ENCODE data around the gene MRPS18C. TPM values are rescaled to one million over a fixed set of nuclear protein-coding genes. Genes with fewer than 3 reads are reported as not detected.
"Not testable (repeated sequence)": the region's sequence is repeated elsewhere in the genome, so short reads cannot be mapped to it uniquely, and the experiment has no call there.

The MRPS18C gene
- polyA plus RNA-seq, 3 donors, result 65.6 to 68.2 (median 67.3) TPM

- no peak for DNase-seq
Observed at GRCh38 chr4:83486457-83487129, 30.7 kb downstream of the MRPS18C start.

DNA sequence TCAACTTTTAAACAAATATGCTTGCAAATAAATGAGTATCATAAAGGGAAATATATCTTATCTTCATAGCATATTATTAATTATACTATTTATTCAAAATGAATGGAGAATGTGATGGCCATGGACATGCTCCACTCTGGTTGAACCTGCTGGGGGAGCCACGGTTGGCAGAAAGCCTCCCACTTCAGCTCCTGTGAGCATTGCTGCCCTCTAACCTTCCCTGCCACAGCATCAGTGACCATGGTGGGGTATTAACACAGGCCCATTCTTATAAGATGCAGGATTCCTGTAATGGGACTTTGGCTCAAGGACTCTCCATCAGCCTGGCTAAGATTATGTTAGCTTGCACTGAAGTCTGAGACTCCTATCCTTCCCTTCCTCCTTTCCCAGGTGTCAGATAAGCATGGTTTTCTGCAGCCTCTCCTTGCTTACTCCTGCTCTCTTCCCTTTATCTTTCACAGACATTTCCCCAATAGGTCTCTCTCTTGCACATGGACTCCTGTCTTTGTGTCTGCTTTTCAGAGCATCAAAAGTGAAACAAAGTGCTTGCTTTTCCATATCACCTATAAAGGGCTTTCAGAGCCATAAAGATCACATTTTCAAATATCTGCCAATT lies 34.0 kb downstream of the MRPS18C start:
- DNase-seq, result no peak

GRCh38 chr4:83490876-83491450 lies 35.1 kb downstream of the MRPS18C start:
- DNase-seq, result no peak

GRCh38 chr4:83496085-83496917 lies 40.4 kb downstream of the MRPS18C start:
- not testable (repeated sequence) for DNase-seq

- DNase-seq, result no peak
Observed at GRCh38 chr4:83498187-83498586, 42.3 kb downstream of the MRPS18C start.

DNA sequence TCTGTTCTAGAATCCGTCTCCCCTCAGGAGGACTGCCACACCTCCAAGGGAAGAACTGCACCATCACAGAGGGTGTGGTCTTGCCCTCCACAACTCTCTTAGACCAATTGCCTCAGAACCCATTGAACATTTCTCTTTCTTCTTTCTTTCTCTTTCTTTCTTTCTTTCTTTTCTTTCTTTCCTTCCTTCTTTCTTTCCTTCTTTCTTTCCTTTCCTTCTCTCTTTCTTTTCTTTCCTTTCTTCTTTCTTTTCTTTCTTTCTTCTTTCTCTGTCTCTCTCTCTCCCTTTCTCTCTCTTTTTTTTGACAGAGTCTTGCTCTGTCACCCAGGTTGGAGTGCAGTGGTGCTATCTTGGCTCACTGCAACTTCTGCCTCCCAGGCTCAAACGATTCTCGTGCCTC lies 45.8 kb downstream of the MRPS18C start:
- not testable (repeated sequence) for DNase-seq

GRCh38 chr4:83503974-83504373 lies 48.1 kb downstream of the MRPS18C start:
- no peak for DNase-seq

DNA sequence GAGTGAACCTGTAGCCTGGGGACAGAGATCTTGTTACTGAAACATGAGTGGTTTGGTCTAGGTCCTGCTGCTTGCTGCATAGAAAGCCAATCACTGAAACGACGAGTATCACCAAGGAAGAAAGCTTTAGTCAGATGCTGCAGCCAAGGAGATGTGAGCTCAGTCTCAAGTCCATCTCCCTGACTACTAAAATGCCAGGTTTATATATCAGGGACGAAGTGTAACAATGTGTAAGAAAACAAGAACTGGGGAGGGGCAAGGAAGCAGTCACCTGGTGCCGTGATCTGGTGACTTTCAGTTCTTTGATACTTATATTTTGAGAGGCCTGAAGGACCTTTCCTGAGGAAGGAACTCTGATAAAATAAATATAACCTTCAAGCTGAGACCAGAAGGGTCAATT lies 48.6 kb downstream of the MRPS18C start:
- no peak for DNase-seq

GRCh38 chr4:83504996-83505395 lies 49.1 kb downstream of the MRPS18C start:
- DNase-seq, result no peak

DNA sequence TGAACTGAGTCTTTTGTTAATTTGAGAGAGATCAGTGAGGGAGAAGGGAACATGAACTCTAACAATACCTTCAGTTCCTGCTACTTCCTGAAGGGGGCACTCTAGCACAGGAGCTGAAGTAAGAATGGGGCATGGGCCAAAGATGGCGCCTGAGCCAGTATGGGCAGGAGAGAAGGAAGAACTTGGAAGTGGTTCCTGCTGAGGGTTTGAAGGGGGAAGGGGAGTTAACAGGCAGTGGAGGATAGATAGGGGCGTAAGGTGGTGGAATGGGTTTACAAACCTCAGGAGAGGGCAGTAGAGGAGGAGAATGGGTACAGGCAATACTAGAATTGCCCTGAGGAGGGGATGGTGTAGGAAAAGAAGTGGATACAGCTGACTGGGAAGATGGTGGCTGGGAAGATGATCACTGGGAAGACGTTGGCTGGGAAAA lies 53.3 kb downstream of the MRPS18C start:
- not testable (repeated sequence) for DNase-seq

DNA sequence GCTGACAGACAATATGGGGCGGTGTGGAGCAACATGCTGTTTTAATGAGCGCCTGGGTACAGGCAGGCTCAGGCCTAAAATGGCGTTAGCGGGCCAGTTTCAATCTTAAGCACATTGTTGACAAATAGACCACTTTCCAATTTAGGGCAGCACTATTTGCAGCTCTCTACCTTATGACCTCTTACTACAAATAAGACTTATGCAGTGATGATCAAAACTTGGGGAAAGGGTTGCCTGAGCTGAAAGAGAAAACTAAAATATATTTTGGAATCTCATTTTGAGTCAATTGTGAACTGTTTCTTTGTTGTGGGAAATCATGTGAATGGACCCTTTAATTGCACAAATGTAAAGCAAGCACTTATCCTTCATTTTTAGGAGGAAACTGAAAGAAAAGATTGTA lies 54.6 kb downstream of the MRPS18C start:
- DNase-seq, result no peak

Other genes with a start within 250 kb of the MRPS18C start
- gene COQ2, start 171.3 kb upstream of the MRPS18C start, polyA plus RNA-seq (ENCODE audit: insufficient read length in 3 of 3), result 10 to 100 TPM; 14.8 to 15.2 (median 15.2) TPM
- gene HPSE, start 121.2 kb upstream of the MRPS18C start, polyA plus RNA-seq (ENCODE audit: insufficient read length in 3 of 3), result 1 to 10 TPM in 1 of 3 donors, under 1 TPM in 2; 0.94 to 1.0 (median 0.95) TPM
- gene HELQ, start 235 bp upstream of the MRPS18C start, polyA plus RNA-seq (ENCODE audit: insufficient read length in 3 of 3), result 10 to 100 TPM; 17.0 to 18.5 (median 17.7) TPM
- gene ABRAXAS1, start 29.0 kb downstream of the MRPS18C start, polyA plus RNA-seq (ENCODE audit: insufficient read length in 3 of 3), result 10 to 100 TPM; 20.9 to 33.3 (median 31.6) TPM
- gene GPAT3, start 80.0 kb downstream of the MRPS18C start, polyA plus RNA-seq (ENCODE audit: insufficient read length in 3 of 3), result 10 to 100 TPM; 14.3 to 24.5 (median 22.4) TPM